ENCODE measurements around the gene SCGB2A2.

Gene SCGB2A2

DNA sequence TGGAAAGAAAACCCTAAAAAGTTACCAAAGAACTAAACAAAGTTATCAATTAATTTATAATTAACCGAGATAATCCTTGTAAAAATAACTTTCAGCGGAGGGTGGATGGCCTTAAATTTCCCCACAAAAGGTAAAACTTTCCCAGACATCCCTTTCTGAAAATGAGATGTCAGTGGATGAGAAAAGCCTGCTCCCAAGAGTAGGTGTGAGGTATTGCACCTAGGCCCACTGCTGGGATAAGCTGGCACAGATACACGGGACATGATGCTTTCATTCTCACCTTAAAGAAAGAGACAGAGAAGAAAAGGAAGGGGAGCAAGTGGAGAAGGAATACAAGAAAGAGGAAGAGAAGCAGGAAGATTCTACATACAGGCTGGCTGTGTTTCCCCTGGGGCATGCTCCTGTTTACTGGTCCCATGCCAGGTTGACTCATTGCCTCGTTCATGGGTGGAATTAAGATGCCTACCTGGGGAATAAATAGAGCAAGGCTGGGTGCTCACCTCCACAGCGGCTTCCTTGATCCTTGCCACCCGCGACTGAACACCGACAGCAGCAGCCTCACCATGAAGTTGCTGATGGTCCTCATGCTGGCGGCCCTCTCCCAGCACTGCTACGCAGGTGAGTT is at the start of gene SCGB2A2:
TSS of gene SCGB2A2 (plus strand) at position 505 of the 625 bp plus-strand sequence. CDS start at position 564, 59 bp downstream.
- FAIRE-seq, result no peak
- DNase-seq (ENCODE audit: low spot score), result no peak

DNA sequence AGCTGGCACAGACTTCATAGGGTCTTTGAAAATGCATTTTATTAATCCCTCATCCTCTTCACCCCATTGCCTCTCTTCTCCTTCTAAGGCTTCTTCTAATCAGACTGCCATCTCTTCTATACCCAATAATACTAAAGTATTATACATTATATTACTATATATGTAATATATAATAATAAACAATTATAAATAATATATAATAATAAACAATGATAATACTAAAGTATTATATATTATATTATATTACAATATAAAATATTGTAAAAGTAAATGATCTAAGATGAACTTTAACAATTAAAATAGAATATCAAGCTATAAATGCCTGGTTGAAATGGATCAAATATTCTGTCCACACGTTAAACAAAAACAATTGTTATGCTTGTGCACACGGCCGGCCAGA is 48.5 kb upstream of the SCGB2A2 start:
- no peak for DNase-seq (ENCODE audit: low spot score)
- no peak for FAIRE-seq

GRCh38 chr11:62223095-62223494 is 46.9 kb upstream of the SCGB2A2 start:
- DNase-seq (ENCODE audit: low spot score), result no peak
- FAIRE-seq, result no peak

DNA sequence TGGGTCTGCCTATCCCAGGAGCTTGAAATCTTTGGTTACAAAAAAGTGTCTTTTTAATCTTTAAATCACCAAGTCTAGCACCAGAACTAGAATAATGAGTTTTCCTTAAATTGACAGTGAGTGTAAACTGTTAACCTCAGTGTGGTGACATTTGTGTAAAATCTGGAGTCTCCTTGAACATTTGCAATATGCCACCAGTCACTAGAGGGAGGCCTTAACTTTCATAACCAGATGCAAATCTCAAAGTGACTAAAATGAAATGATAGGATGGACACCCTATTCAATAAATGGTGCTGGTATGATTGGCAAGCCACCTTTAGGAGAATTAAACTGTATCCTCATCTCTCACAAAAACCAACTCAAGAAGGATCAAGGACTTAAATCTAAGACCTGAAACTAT is 36.2 kb upstream of the SCGB2A2 start:
- DNase-seq (ENCODE audit: low spot score) (no peak), FAIRE-seq (no peak)

DNA sequence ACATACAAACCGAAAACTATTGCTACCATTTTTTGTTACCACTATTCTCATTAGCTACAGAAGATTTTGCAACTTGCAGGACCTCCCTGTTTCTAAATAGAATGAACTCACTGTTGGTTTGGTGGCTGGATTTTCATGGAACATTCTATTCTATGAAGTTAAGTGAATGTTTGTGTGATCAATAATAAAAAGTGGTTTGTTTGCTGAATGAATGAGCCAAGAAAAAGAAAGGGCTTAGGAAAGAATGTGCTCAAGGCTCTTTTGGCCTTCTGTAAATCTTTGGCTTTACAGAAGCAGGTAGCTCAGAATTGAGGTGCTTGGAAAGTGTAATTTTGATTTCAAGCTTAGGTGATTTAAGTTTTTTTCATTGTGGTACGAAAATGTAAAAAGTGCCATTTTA is 33.8 kb upstream of the SCGB2A2 start:
- DNase-seq (ENCODE audit: low spot score) (no peak), FAIRE-seq (no peak)

DNA sequence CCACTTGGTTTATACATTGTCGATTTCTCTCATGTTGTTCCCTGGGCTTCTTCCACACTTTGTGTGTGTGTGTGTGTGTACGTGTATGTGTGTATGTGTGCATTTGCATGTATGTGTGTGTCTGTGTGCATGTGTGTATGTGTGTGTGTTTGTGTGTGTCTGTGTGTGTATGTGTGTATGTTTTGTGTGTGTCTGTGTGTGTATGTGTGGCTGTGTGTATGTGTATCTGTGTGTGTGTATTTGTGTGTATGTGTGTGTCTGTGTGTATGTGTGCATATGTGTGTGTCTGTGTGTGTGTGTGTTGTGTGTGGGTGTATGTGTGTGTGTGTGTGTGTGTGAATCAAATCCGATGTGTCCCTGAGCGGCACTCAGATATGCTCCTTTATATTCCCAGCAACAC is 32.5 kb upstream of the SCGB2A2 start:
- FAIRE-seq, result peak; percentile 61
- DNase-seq (ENCODE audit: low spot score), result no peak

GRCh38 chr11:62238151-62238550 is 31.8 kb upstream of the SCGB2A2 start:
- DNase-seq (ENCODE audit: low spot score) (no peak), FAIRE-seq (no peak)

DNA sequence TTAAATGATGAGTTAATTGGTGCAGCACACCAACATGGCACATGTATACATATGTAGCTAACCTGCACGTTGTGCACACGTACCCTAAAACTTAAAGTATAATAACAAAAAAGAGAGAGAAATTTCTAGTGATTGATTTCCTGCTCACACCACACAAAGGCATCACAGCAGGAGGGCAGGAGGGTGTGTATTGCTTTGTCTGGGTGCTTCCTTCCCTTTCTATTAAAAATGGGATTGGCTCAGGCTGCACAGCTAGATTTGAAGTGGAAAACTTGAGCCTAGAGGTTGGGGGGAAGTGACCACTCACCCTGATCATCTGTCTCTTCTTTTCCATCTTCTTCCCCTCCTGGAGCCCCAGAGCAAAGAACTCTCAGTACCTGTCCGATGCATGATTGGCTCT is 28.9 kb upstream of the SCGB2A2 start:
- DNase-seq (ENCODE audit: low spot score), result no peak
- no peak for FAIRE-seq

DNA sequence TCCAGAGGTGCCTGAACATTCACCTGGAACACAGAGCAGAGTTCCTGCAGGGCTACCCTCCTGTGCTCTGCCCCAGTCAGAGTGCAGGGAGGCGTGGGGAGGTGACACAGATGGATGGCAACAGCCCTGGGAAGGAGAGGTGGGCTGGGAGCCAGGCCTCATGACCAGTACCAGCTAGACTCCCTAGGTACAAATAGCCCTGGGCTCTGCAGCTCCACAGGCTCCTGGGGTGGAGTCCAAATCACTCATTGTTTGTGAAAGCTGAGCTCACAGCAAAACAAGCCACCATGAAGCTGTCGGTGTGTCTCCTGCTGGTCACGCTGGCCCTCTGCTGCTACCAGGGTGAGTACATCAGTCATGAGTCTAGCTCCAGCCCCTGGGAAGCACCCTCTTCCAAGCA is 27.9 kb upstream of the SCGB2A2 start, which contains the start of gene SCGB1D2:
TSS of gene SCGB1D2 (plus strand) at position 219 of the 400 bp plus-strand sequence. CDS start at position 288, 69 bp downstream.
- DNase-seq (ENCODE audit: low spot score) (no peak), FAIRE-seq (no peak)

DNA sequence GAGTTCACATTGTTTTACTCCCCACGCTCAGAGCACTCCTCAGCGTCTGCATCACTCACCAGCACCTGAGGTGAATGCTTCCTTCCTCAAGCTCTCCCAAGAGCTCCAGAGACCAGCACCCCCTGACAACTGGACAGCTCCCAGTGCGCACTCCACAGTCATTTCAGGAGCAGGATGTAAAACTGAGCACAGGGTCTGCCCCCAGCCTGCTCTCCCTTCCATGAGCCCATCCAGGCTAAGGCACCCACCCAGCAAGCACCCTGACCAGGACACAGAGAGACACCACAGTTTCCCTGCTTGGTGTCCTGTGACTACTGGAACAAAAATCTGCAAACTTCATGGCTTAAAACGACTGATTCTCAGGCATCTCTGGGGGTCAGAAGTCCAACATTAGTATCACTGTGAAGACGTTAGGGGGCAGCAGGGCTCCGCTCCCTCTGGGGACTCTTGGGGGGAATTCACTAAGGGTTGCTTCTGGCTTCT is 24.6 kb upstream of the SCGB2A2 start:
- DNase-seq (ENCODE audit: low spot score) (peak; percentile 30), FAIRE-seq (no peak)

GRCh38 chr11:62251698-62252097 is 18.3 kb upstream of the SCGB2A2 start:
- no peak for FAIRE-seq
- DNase-seq (ENCODE audit: low spot score), result no peak

- DNase-seq (ENCODE audit: low spot score), result no peak
- peak; percentile 40 for FAIRE-seq
Observed at GRCh38 chr11:62253999-62254542, 15.9 kb upstream of the SCGB2A2 start.

DNA sequence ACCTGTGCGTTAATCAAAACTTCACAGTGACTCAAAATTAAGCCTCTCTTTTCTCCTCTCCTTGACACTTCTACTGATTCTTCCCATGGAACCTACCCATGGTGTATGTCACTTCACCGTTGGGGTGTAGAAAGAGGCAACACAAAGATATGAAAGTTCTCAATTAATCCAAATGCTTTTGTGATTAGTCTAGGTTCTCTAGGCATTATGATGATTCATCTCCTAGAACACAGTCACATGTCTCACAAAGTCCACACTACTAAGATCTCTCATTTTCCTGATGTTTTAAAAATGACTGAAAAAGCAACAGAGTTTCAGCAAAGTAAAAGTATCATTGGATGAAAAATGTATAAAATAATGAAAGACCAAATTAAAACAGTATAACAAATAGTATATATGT is 13.7 kb upstream of the SCGB2A2 start:
- FAIRE-seq (no peak), DNase-seq (ENCODE audit: low spot score) (no peak)

GRCh38 chr11:62260261-62260953 is 9.6 kb upstream of the SCGB2A2 start:
- DNase-seq (ENCODE audit: low spot score) (no peak), FAIRE-seq (no peak)

- no peak for DNase-seq (ENCODE audit: low spot score)
- FAIRE-seq, result no peak
Observed at GRCh38 chr11:62264004-62264403, 6.0 kb upstream of the SCGB2A2 start.

GRCh38 chr11:62266558-62266957 is 3.4 kb upstream of the SCGB2A2 start:
- FAIRE-seq (no peak), DNase-seq (ENCODE audit: low spot score) (peak; percentile 24)

DNA sequence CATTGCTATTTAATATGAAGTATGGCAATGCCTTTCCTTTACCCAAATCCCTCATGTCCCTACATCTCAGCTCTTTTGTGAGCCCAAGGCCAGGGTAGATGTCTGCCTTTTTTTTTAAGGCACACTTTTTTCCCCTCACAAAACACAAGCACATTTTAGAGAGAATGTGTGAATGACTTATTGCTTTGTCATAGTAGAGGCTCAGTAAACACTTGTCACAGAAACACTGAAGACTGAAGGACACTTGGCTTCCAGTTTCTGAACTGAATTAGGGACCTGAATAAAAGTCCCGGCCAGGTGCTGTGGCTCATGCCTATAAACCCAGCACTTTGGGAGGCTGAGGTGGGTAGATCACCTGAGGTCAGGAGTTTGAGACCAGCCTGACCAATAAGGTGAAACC is 2.9 kb upstream of the SCGB2A2 start:
- no peak for DNase-seq (ENCODE audit: low spot score)
- no peak for FAIRE-seq

DNA sequence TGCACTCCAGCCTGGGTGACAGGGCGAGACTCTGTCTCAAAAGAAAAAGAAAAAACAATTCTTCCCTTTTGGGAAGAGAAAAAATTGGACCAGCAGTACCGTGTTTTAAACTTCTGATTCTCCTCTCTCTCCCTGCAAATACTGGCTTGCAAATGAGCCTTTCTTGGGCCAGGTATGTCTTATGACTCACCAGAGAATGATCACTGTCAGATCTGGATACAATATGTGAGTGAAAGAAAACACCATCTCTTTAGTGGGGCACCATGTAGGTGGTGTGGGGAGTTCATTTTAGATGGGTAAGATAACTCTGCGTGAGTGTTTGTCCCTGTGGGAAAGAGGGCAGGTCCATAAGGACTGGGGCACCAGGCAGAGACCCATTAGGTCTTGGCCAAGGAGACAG is 2.4 kb upstream of the SCGB2A2 start:
- FAIRE-seq (no peak), DNase-seq (ENCODE audit: low spot score) (no peak)

- DNase-seq (ENCODE audit: low spot score) (no peak), FAIRE-seq (no peak)
Observed at GRCh38 chr11:62273284-62273683, 3.3 kb downstream of the SCGB2A2 start.

DNA sequence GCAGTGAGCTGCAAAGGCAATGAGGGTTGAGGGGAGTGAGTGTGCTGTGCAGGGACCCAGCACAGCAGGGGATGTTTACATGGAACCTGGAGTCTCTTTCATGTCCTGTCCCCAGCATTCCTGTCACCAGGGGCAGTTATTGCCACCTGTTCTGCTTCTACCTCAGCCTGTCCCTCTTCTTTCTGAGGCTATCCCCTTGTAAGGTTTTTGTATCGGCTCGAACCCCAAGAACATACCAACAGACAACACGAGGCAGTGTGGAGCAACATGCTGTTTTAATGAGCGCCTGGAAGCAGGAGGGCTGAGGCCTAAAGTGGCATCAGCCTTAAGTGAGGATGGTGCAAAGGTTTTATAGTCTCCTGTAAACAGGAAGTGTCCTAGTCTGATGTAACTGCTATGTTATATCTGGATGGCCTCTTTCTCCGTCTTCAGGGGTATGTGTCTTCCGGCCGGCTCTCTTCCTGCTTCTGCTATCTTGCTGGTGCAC is 3.9 kb downstream of the SCGB2A2 start:
- no peak for FAIRE-seq
- no peak for DNase-seq (ENCODE audit: low spot score)

DNA sequence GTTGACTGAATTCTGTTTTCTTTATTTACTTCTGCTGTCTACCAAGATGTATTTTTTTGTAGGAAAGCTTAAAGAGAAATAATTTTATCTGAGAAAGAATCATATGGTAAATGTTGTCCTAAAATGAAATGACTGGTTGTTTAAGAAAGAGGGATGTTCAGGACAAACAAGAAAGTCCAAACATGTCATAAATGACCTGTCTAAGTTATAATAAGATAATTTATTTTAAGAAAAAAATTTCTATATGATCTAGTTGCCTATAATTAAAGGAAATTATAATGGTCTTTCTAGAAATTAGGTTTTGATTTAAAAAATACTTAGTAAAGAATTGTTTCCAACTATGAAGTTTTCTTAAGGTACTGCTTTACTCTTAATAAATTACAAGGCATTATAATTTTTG is 10.5 kb downstream of the SCGB2A2 start:
- DNase-seq (ENCODE audit: low spot score), result no peak
- FAIRE-seq, result no peak

DNA sequence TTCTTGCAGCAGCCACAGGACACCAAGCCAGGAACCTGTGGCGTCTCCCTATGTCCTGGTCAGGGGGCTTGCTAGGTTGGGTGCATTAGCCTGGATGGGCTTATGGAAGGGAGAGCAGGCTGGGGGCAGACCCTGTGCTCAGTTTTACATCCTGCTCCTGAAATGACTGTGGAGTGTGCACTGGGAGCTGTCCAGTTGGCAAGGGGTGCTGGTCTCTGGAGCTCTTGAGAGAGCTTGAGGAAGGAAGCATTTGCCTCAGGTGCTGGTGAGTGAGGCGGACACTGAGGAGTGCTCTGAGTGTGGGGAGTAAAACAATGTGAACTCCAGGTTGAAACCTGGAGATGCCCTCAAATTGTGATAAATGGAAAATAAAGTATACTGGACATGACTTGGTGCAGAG is 25.5 kb downstream of the SCGB2A2 start:
- peak; percentile 46 for DNase-seq (ENCODE audit: low spot score)
- no peak for FAIRE-seq

GRCh38 chr11:62298975-62299374 is 29.0 kb downstream of the SCGB2A2 start, which contains the start of gene SCGB1D4:
Gene SCGB1D4 (minus strand): TSS chr11:62299075. CDS start chr11:62299010, 65 bp downstream.
- DNase-seq (ENCODE audit: low spot score) (no peak), FAIRE-seq (no peak)

Data from urothelium cell line (cell line).